Measurements from ENCODE around the gene MYLK4.
A peak's percentile ranks its signal among the peaks of the same experiment; 100 is the strongest.

The MYLK4 gene

DNA sequence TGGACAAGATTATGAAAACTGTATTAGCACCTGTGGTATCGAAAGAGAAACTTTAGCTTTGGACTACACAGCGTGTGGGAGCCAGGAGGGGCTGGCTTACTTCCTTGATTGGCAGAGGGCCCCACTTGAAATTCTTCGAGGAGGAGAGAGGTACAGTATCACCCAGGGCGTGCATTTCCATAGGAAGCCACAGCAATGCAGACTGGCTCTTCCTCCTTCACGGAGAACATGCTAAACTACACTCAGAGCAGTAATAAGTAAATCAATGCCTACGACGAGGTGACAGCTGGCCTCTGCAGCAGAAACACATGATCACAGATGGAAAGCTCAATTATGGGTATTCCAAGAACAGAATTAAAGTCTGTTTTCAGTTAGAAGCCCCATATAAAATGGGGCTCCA lies 44.2 kb downstream of the MYLK4 start:
- Histone ChIP-seq H3K79me1 (replicated peaks; ENCODE audit: low read length, poor library complexity, severe bottlenecking) (no peaks in the 10 kb centered on the region), H3K27me3 (ENCODE audit: control insufficient read depth in 1 of 2, insufficient read depth in 1 of 2, low read length in 2 of 2) (no peaks in the 10 kb centered on the region), H3K18ac (ENCODE audit: low read depth in 1 of 2, low read length in 2 of 2) (no peak overlapping the region), H2AFZ (ENCODE audit: low read depth, low read length) (no peak overlapping the region), H3K4me3 (ENCODE audit: insufficient read depth in 1 of 2, low read depth in 1 of 2, low read length in 2 of 2) (no peak overlapping the region), H2BK12ac (ENCODE audit: low read length in 2 of 2) (no peak overlapping the region), H3K36me3 (ENCODE audit: control insufficient read depth in 1 of 2, insufficient read depth in 2 of 2, low read depth in 1 of 2, low read length in 2 of 2) (no peaks in the 10 kb centered on the region), H3K9me3 (ENCODE audit: control insufficient read depth, low read length) (peaks cover 9% of the 10 kb centered on the region), H2BK5ac (ENCODE audit: low read depth, low read length, poor library complexity, severe bottlenecking) (no peak overlapping the region), H2BK120ac (ENCODE audit: low read depth, low read length) (no peak overlapping the region), H3K27ac (ENCODE audit: low read length, poor library complexity, severe bottlenecking) (no peak overlapping the region), H3K4ac (ENCODE audit: low read depth in 1 of 2, low read length in 2 of 2) (no peak overlapping the region), H3K4me2 (ENCODE audit: low read length, poor library complexity, severe bottlenecking) (no peak overlapping the region), H3K9ac (ENCODE audit: low read length) (no peak overlapping the region), H3K23ac (ENCODE audit: low read length in 2 of 2) (no peak overlapping the region), H2BK15ac (ENCODE audit: low read depth, poor library complexity, severe bottlenecking) (no peak overlapping the region), H4K91ac (ENCODE audit: low read length) (no peak overlapping the region), H3K14ac (ENCODE audit: low read length in 2 of 2) (no peak overlapping the region), H2AK5ac (ENCODE audit: low read length, severe bottlenecking) (no peak overlapping the region), H4K8ac (ENCODE audit: low read length) (no peak overlapping the region), H3K4me1 (ENCODE audit: control insufficient read depth, insufficient read depth, low read depth, low read length) (no peaks in the 10 kb centered on the region)
- no peak for DNase-seq
- WGBS: 76% methylated on average over 7 of the region's 7 CpGs

DNA sequence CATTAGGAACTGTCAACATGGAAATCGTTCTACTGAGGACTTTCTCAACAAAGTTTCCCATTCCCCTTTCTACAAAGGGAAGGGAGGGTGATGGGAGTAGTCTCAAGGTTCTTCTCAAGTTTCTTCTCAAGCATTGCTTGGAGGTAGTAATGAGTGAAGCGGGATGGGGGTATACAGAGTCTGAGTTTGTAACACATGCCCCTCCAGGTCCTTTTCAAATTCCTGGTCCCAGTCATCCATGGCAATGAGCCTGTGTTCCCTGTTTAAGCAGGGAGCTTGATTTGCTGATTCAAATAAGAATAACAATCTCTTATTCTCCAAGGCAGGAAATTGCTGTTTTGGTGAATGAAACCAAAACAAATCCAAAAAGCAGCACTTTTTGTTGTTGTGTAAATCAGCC lies 45.5 kb downstream of the MYLK4 start:
- Histone ChIP-seq H2AK5ac (ENCODE audit: low read length, severe bottlenecking) (no peak overlapping the region), H3K9me3 (ENCODE audit: control insufficient read depth, low read length) (peaks cover 2% of the 10 kb centered on the region), H3K79me1 (replicated peaks; ENCODE audit: low read length, poor library complexity, severe bottlenecking) (no peaks in the 10 kb centered on the region), H3K4me1 (ENCODE audit: control insufficient read depth, insufficient read depth, low read depth, low read length) (no peaks in the 10 kb centered on the region), H3K18ac (ENCODE audit: low read depth in 1 of 2, low read length in 2 of 2) (no peak overlapping the region), H3K9ac (ENCODE audit: low read length) (no peak overlapping the region), H4K8ac (ENCODE audit: low read length) (no peak overlapping the region), H2AFZ (ENCODE audit: low read depth, low read length) (no peak overlapping the region), H2BK120ac (ENCODE audit: low read depth, low read length) (no peak overlapping the region), H2BK15ac (ENCODE audit: low read depth, poor library complexity, severe bottlenecking) (no peak overlapping the region), H3K36me3 (ENCODE audit: control insufficient read depth in 1 of 2, insufficient read depth in 2 of 2, low read depth in 1 of 2, low read length in 2 of 2) (no peaks in the 10 kb centered on the region), H3K14ac (ENCODE audit: low read length in 2 of 2) (no peak overlapping the region), H4K91ac (ENCODE audit: low read length) (no peak overlapping the region), H3K27me3 (ENCODE audit: control insufficient read depth in 1 of 2, insufficient read depth in 1 of 2, low read length in 2 of 2) (peaks cover 0 to 5% of the 10 kb centered on the region in 2 experiments), H3K23ac (ENCODE audit: low read length in 2 of 2) (no peak overlapping the region), H2BK12ac (ENCODE audit: low read length in 2 of 2) (no peak overlapping the region), H3K4me3 (ENCODE audit: insufficient read depth in 1 of 2, low read depth in 1 of 2, low read length in 2 of 2) (no peak overlapping the region), H3K4ac (ENCODE audit: low read depth in 1 of 2, low read length in 2 of 2) (no peak overlapping the region), H2BK5ac (ENCODE audit: low read depth, low read length, poor library complexity, severe bottlenecking) (no peak overlapping the region), H3K4me2 (ENCODE audit: low read length, poor library complexity, severe bottlenecking) (no peak overlapping the region), H3K27ac (ENCODE audit: low read length, poor library complexity, severe bottlenecking) (no peak overlapping the region)
- DNase-seq: no peak
- WGBS: no CpG with 5 or more reads among the region's 2 CpGs

- no peak overlapping the region for H2AK5ac ChIP-seq (ENCODE audit: low read length, severe bottlenecking)
- no peaks in the 10 kb centered on the region for H3K79me1 ChIP-seq (replicated peaks; ENCODE audit: low read length, poor library complexity, severe bottlenecking)
- no peak for DNase-seq
- 77% methylated on average over 13 of the region's 13 CpGs for WGBS
- no peak overlapping the region for H3K23ac ChIP-seq (ENCODE audit: low read length in 2 of 2)
- no peak overlapping the region for H2BK15ac ChIP-seq (ENCODE audit: low read depth, poor library complexity, severe bottlenecking)
- H3K4me1 ChIP-seq (ENCODE audit: control insufficient read depth, insufficient read depth, low read depth, low read length): no peaks in the 10 kb centered on the region
- peaks cover 8 to 11% of the 10 kb centered on the region in 2 experiments for H3K27me3 ChIP-seq (ENCODE audit: control insufficient read depth in 1 of 2, insufficient read depth in 1 of 2, low read length in 2 of 2)
- no peak overlapping the region for H2BK120ac ChIP-seq (ENCODE audit: low read depth, low read length)
- no peak overlapping the region for H2AFZ ChIP-seq (ENCODE audit: low read depth, low read length)
- H4K8ac ChIP-seq (ENCODE audit: low read length): no peak overlapping the region
- no peak overlapping the region for H3K4me2 ChIP-seq (ENCODE audit: low read length, poor library complexity, severe bottlenecking)
- no peak overlapping the region for H2BK5ac ChIP-seq (ENCODE audit: low read depth, low read length, poor library complexity, severe bottlenecking)
- H3K4ac ChIP-seq (ENCODE audit: low read depth in 1 of 2, low read length in 2 of 2): no peak overlapping the region
- H3K14ac ChIP-seq (ENCODE audit: low read length in 2 of 2): no peak overlapping the region
- no peak overlapping the region for H3K4me3 ChIP-seq (ENCODE audit: insufficient read depth in 1 of 2, low read depth in 1 of 2, low read length in 2 of 2)
- H4K91ac ChIP-seq (ENCODE audit: low read length): no peak overlapping the region
- no peak overlapping the region for H3K9ac ChIP-seq (ENCODE audit: low read length)
- no peaks in the 10 kb centered on the region for H3K36me3 ChIP-seq (ENCODE audit: control insufficient read depth in 1 of 2, insufficient read depth in 2 of 2, low read depth in 1 of 2, low read length in 2 of 2)
- H2BK12ac ChIP-seq (ENCODE audit: low read length in 2 of 2): no peak overlapping the region
- no peaks in the 10 kb centered on the region for H3K9me3 ChIP-seq (ENCODE audit: control insufficient read depth, low read length)
- no peak overlapping the region for H3K27ac ChIP-seq (ENCODE audit: low read length, poor library complexity, severe bottlenecking)
- no peak overlapping the region for H3K18ac ChIP-seq (ENCODE audit: low read depth in 1 of 2, low read length in 2 of 2)
These were observed 53.4 kb downstream of the MYLK4 start for GRCh38 chr6:2697291-2697690.

DNA sequence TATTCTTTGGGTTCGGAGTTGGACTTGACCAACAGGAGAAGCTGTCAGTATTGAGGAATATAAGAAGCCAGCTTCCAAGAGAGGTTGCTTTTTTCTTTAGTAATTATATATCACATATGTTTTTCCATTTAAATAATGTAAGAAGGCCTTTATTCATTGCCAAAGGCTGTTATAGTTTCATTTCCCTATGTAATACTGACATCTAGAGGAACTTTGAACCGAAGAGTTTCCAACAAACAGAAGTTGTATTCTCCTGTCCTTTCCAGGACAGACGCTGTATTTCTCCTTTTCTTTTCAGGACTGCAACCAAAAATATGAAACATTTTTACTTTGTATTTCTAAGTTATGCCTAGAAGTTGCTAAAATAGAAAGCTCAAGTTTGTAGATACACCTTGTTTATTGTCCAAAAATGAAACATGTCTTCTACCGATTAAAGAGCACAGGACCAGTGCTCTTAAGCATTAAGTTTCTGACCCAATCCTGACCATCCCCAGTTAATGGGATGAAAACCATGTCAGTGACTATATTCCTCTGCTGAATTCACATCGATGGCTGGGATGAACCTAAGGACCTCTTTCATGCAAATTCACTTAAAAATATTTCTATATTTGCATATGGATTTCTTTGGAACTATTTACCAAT lies 55.1 kb downstream of the MYLK4 start:
- Histone ChIP-seq H4K91ac (ENCODE audit: low read length) (no peak overlapping the region), H3K9ac (ENCODE audit: low read length) (no peak overlapping the region), H2BK120ac (ENCODE audit: low read depth, low read length) (no peak overlapping the region), H3K79me1 (replicated peaks; ENCODE audit: low read length, poor library complexity, severe bottlenecking) (no peaks in the 10 kb centered on the region), H3K4me3 (ENCODE audit: insufficient read depth in 1 of 2, low read depth in 1 of 2, low read length in 2 of 2) (no peak overlapping the region), H2BK5ac (ENCODE audit: low read depth, low read length, poor library complexity, severe bottlenecking) (no peak overlapping the region), H3K4ac (ENCODE audit: low read depth in 1 of 2, low read length in 2 of 2) (no peak overlapping the region), H2AFZ (ENCODE audit: low read depth, low read length) (no peak overlapping the region), H3K27me3 (ENCODE audit: control insufficient read depth in 1 of 2, insufficient read depth in 1 of 2, low read length in 2 of 2) (peaks cover 8 to 9% of the 10 kb centered on the region in 2 experiments), H3K4me1 (ENCODE audit: control insufficient read depth, insufficient read depth, low read depth, low read length) (no peaks in the 10 kb centered on the region), H3K9me3 (ENCODE audit: control insufficient read depth, low read length) (no peaks in the 10 kb centered on the region), H3K27ac (ENCODE audit: low read length, poor library complexity, severe bottlenecking) (no peak overlapping the region), H3K14ac (ENCODE audit: low read length in 2 of 2) (no peak overlapping the region), H3K4me2 (ENCODE audit: low read length, poor library complexity, severe bottlenecking) (no peak overlapping the region), H2AK5ac (ENCODE audit: low read length, severe bottlenecking) (no peak overlapping the region), H2BK15ac (ENCODE audit: low read depth, poor library complexity, severe bottlenecking) (no peak overlapping the region), H3K18ac (ENCODE audit: low read depth in 1 of 2, low read length in 2 of 2) (no peak overlapping the region), H4K8ac (ENCODE audit: low read length) (no peak overlapping the region), H2BK12ac (ENCODE audit: low read length in 2 of 2) (no peak overlapping the region), H3K23ac (ENCODE audit: low read length in 2 of 2) (no peak overlapping the region), H3K36me3 (ENCODE audit: control insufficient read depth in 1 of 2, insufficient read depth in 2 of 2, low read depth in 1 of 2, low read length in 2 of 2) (no peaks in the 10 kb centered on the region)
- 100% methylated on average over 1 of the region's 5 CpGs for WGBS
- DNase-seq: peak; percentile 22
